Tibial nerve (tissue), 4 donors: ENCODE results near the gene SMIM38. TPM values are rescaled to one million over a fixed set of nuclear protein-coding genes. Genes with fewer than 3 reads are reported as not detected.

Experiments
- DNase-seq, 2 donors: peaks; one replicate each; pipeline ENCODE4 v3.0.0-alpha.2; 2019; ENCODE audit warnings: low spot score in 2 of 2
- H3K27ac ChIP-seq, 4 donors: fragments of 200-600 bp; sonication (generic) in 3 of 4; one replicate each; pipeline ENCODE4 v1.5.1; 2017 to 2019; ENCODE audit warnings: mild to moderate bottlenecking in 1 of 4
- H3K27me3 ChIP-seq, 2 donors: fragments of 200-600 bp; sonication (generic) in 1 of 2; one replicate each; pipeline versions ENCODE4 v1.5.1 to v1.6.0; 2017 to 2019
- H3K36me3 ChIP-seq, 3 donors: fragments of 200-600 bp; sonication (generic); one replicate each; pipeline ENCODE4 v1.5.1; 2018 to 2019
- H3K4me1 ChIP-seq, 4 donors: fragments of 200-600 bp; sonication (generic) in 3 of 4; one replicate each; pipeline ENCODE4 v1.5.1; 2017 to 2019
- H3K4me3 ChIP-seq, 4 donors: fragments of 200-600 bp; sonication (generic) in 3 of 4; one replicate each; pipeline ENCODE4 v1.5.1; 2017 to 2019; ENCODE audit warnings: mild to moderate bottlenecking in 1 of 4, moderate library complexity in 1 of 4
- H3K9me3 ChIP-seq, 4 donors: fragments of 200-600 bp; sonication (generic) in 3 of 4; one replicate each; pipeline ENCODE4 v1.5.1; 2017 to 2019
- CTCF ChIP-seq, 5 experiments: fragments of 200-600 bp in 3 of 5; fragments of 450-650 bp in 2 of 5; sonication (generic) in 3 of 5; IDR thresholded peaks; one replicate each; pipeline ENCODE4 v1.5.1; 2016 to 2019; ENCODE audit warnings: antibody characterized with exemption in 5 of 5, mild to moderate bottlenecking in 3 of 5, moderate library complexity in 2 of 5
- EP300 ChIP-seq, 2 donors: sonication (generic); formaldehyde crosslinking; IDR thresholded peaks; one replicate each; pipeline ENCODE4 v1.6.1; 2017; ENCODE audit warnings: antibody characterized with exemption in 2 of 2, mild to moderate bottlenecking in 1 of 2
- POLR2A ChIP-seq, 2 donors: fragments of 450-650 bp; IDR thresholded peaks; one replicate each; pipeline ENCODE4 v1.6.1; 2017; ENCODE audit warnings: antibody characterized with exemption in 2 of 2, mild to moderate bottlenecking in 2 of 2, moderate library complexity in 2 of 2
- WGBS, 2 donors: methylation state at CpG; one replicate each; pipeline ENCODE4 v1.1.5; 2018; 5-methylcytosine and 5-hydroxymethylcytosine counted together
- total RNA-seq, 4 donors: library from RNA; depleted of rRNA; stranded (reverse); fragments of >200 nt; gene quantifications; one replicate each; pipeline ENCODE4 v1.1.0, GENCODE V29; 2016

SMIM38 gene
- total RNA-seq, 4 donors from 2014 or later, result 3.3 to 4.6 (median 4.1) TPM

DNA sequence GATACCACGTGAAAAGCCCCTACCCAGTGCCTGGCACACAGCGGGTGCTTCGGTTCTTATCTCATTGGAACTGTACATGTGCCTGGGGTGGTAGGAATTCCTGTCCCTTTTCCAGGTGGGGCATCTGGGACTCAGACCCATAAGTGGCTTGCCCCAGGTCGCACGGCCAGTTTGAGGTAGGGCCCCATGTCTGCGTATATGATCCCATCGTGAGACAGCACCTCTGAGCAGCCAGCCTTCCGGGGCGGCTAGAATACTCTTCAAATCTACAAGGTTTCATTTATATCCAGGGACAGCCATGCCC is 33.5 kb upstream of the SMIM38 start:
- Histone ChIP-seq H3K36me3 (no peaks in the 10 kb centered on the region), H3K4me3 (no peak overlapping the region), H3K27me3 (no peaks in the 10 kb centered on the region), H3K4me1 (peaks cover 0 to 29% (median 20%) of the 10 kb centered on the region in 4 donors), H3K9me3 (peaks cover 0 to 6% (median 0%) of the 10 kb centered on the region in 4 donors), H3K27ac (peak overlapping the region in 3 of 4 donors; percentile 23 to 55 (median 48))
- WGBS, 2 donors, result 76 to 96% methylated on average over 5 to 6 of the region's 9 CpGs
- DNase-seq, result no peak
- no peak for TF ChIP-seq EP300 (IDR thresholded peaks at IDR 0.05)
- TF ChIP-seq CTCF (IDR thresholded peaks at IDR 0.05), result no peak
- no peak for TF ChIP-seq POLR2A (IDR thresholded peaks at IDR 0.05)

DNA sequence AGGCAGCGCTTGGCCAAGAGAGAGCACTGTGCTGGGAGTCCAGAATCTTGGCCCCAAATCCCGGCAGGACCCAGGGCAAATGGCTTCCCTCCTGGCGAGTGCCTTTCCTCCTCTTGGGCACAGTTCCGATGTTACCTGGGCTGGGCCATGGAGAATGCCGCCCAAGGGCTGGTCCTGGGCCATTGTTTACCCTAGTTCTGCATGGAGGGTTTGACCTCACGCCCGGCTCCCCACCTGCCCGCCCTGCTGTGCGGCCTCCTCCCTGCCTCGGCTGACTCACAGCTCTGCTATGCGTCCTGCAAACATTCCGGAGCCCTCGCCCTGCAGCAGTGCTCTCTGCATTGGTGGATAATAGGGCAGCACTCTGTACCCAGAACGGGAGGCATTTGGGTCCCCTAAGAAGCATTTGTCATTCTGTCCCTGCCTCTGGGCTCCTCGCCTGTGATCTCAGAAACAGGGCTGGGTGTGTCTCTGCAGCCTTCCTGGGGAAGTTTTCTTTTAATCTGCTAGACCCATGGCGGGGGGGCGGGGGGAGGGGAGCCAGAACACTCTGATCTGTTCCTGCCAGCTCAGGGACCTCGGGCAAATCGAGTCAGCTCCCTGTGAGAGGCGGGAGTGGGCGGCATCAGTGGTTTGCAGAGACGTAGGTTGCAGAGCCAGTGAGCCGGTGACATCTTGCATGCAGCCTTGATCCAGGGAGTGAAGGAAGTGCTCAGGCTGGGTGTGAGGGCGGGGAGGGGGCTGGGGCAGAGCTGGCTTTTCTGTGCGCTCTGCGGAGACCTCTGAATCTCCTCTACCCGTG is 32.9 kb upstream of the SMIM38 start:
- Histone ChIP-seq H3K36me3 (no peaks in the 10 kb centered on the region), H3K4me1 (peaks cover 0 to 29% (median 20%) of the 10 kb centered on the region in 4 donors), H3K27me3 (no peaks in the 10 kb centered on the region), H3K9me3 (peaks cover 0 to 8% (median 0%) of the 10 kb centered on the region in 4 donors), H3K4me3 (peak overlapping the region in 1 of 4 donors; percentile 8), H3K27ac (peak overlapping the region in 3 of 4 donors; percentile 23 to 55 (median 48))
- 27 to 32% methylated on average over 12 to 26 of the region's 27 CpGs for WGBS, 2 donors
- TF ChIP-seq POLR2A (IDR thresholded peaks at IDR 0.05), result no peak
- TF ChIP-seq CTCF (IDR thresholded peaks at IDR 0.05), result no peak
- TF ChIP-seq EP300 (IDR thresholded peaks at IDR 0.05), result peak in 1 of 2 donors; percentile 59
- DNase-seq, result no peak

GRCh38 chr11:69123593-69124545 is 31.9 kb upstream of the SMIM38 start:
- peaks cover 0 to 17% (median 0%) of the 10 kb centered on the region in 4 donors for H3K9me3 ChIP-seq
- peak overlapping the region in 2 of 4 donors; percentile 48 to 55 for H3K27ac ChIP-seq
- TF ChIP-seq EP300 (IDR thresholded peaks at IDR 0.05), result no peak
- no peak for TF ChIP-seq POLR2A (IDR thresholded peaks at IDR 0.05)
- no peak for TF ChIP-seq CTCF (IDR thresholded peaks at IDR 0.05)
- H3K4me1 ChIP-seq, result peaks cover 0 to 29% (median 20%) of the 10 kb centered on the region in 4 donors
- no peaks in the 10 kb centered on the region for H3K27me3 ChIP-seq
- no peaks in the 10 kb centered on the region for H3K36me3 ChIP-seq
- 77 to 82% methylated on average over 21 to 26 of the region's 27 CpGs for WGBS, 2 donors
- DNase-seq, result no peak
- H3K4me3 ChIP-seq, result no peak overlapping the region

- Histone ChIP-seq H3K27ac (no peak overlapping the region), H3K4me1 (peaks cover 0 to 29% (median 20%) of the 10 kb centered on the region in 4 donors), H3K36me3 (no peaks in the 10 kb centered on the region), H3K27me3 (no peaks in the 10 kb centered on the region), H3K4me3 (no peak overlapping the region), H3K9me3 (peaks cover 0 to 15% (median 0%) of the 10 kb centered on the region in 4 donors)
- 91 to 93% methylated on average over 3 of the region's 3 CpGs for WGBS, 2 donors
- DNase-seq, result no peak
- TF ChIP-seq EP300 (IDR thresholded peaks at IDR 0.05) (no peak), CTCF (IDR thresholded peaks at IDR 0.05) (no peak), POLR2A (IDR thresholded peaks at IDR 0.05) (no peak)
Measured at GRCh38 chr11:69125861-69126260, 29.9 kb upstream of the SMIM38 start.
